Stimulated activated CD4-positive, alpha-beta T cell treated with anti-CD3 and anti-CD28 coated beads, TNF-alpha, amount 100 ng/mL, for 24 hours (primary cell): ENCODE measurements around the gene WFDC1.
A peak's percentile ranks its signal among the peaks of the same experiment; 100 is the strongest.

Experiments
- DNase-seq, 3 experiments: peaks; one replicate each; pipeline ENCODE4 v3.0.0-alpha.2; 2020; ENCODE audit warnings: low read depth in 3 of 3

WFDC1 gene

DNA sequence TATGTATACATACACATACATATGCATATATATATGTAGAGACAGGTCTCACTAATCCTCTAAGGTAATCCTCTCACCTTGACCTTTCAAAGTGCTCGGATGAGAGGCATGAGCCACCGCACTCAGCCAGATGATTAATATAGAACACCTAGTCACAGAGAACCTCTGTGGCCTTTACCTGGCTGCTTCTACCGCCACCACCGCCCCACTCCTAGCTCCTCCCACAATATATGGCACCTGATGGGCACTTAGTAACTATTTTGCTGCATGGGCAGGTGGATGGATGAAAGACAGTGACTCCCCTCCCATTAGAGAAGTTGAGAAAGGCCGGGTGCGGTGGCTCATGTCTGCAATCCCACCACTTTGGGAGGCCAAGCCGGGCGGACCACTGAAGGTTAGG is 57.0 kb downstream of the WFDC1 start:
- no peak for DNase-seq

DNA sequence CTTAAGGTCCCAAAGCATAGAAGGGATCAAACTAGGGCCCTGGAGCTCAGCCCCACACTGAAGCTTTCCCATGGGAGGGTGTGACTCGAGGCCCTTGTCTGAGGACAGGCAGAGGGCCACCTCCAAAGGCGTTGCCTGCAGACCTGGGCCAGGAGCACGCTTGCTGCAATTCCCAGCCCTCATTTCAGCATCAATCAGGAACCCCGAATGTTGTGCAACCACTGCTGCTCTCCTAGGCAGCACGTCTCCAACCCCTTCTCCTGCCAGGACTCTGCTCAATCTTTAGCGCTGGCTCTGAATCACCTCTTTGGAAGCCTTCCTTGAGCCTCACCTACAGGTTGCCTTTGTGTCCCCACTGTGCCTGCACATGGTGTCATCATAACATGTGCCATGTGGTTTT is 59.6 kb downstream of the WFDC1 start:
- DNase-seq: no peak

DNA sequence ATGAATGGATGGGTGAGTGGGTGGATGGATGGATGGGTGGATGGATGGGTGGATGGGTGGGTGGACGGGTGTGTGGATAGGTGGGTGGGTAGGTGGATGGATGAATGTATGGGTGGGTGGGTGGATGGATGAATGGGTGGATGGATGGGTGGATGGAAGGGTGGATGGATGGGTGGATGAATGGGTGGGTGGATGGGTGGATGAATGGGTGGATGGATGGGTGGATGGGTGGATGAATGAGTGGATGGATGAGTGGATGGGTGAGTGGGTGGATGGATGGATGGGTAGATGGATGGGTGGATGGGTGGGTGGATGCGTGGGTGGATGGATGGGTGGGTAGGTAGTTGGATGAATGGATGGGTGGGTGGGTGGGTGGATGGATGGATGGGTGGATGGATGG is 60.5 kb downstream of the WFDC1 start:
- DNase-seq: no peak

DNA sequence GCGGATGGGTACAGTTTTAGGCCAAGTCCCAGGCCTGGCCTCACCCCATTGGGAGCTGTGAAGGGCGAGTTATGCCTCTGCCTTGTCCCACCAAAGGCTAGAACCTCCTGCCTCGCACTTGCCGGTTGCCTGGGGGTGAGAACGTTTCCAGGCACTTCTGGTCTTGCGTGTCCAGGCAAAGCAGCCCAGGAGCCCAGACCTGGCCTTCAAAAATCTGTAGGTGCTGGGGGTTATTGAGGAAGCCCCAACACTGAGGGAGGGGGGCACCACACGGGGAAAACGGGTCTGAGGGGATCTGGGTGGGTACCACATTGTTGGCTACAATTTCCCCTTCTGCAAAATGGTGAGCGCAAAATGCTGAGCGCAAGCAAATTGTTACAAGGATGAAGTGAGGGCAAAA is 61.5 kb downstream of the WFDC1 start:
- no peak for DNase-seq

DNA sequence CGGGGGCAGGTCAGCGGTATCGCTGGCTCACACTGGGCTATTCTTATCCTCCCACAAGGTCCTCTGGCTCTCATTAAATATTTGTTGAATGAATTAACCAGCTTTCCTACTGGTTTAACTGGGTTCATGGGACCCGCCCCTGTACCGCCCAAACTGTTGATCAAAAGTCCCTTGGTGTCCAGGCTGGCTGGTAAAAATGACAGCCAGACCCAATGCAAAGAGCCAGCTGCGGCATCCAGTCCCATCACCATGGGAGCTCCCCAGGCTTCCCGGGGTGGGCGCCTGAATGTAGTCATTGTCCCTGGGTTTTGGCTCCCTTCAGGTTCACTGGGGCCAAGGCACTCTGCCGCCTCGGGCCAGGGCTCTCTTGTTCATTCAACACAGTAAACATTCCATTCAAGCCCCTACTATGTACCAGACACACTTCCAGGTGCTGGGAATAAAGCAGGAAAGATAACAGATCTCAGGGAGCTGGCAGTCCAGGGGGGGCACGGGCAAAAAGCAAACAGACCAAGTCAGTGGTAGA is 62.0 kb downstream of the WFDC1 start:
- no peak for DNase-seq

DNA sequence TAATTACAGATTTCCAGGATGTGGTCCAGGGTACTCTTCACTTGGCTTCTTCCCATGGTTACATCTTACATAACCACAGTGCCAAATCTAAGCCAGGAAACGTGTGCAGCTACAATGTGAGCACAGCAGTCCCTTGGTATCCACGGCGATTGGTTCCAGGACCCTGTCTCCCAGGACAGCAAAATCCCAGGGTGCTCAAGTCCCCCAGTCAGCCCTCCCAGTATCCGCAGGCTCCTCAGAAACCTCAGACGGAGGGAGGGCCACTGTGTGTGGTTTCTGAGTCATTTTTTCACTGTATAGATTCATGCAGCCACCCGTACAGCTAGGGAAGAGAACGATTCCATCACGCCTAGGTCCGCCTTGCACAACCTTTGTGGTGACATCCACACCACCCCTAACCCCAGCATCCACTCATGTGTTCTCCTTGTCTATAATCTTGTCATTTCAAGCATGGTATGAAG is 62.5 kb downstream of the WFDC1 start:
- DNase-seq: peak in 1 of 3 experiments; percentile 19

DNA sequence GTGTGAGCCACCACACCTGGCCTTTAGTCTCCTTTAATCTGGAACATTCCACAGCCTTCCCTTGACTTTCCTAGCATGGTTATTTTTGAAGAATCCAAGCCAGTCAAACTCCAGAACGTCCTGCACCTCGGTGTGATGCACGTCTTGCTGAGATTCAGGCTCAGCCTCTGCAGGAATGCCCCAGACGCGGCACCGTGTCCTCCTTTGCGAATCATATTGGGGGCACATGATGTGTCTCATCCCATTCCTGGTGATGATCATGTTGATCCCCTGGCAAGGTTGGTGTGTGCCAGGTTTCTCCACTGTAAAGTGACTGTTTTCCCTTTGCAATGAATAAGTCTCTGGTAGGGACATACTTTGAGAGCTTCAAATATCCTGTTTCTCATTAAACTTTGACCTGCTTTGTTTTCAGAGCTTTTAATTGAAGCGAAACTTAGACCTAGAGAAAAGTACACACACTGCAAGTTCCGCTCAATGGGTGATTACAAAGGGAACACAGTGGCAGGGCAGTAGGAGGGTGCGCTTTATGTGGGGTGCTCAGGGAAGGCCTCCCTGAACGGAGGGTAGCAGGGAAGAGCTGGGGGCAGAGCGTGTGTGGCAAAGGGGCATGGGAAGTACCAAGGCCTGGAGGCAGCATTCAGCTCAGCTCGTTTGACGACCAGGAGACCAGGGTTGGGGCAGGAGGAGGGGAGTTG is 64.1 kb downstream of the WFDC1 start:
- no peak for DNase-seq

DNA sequence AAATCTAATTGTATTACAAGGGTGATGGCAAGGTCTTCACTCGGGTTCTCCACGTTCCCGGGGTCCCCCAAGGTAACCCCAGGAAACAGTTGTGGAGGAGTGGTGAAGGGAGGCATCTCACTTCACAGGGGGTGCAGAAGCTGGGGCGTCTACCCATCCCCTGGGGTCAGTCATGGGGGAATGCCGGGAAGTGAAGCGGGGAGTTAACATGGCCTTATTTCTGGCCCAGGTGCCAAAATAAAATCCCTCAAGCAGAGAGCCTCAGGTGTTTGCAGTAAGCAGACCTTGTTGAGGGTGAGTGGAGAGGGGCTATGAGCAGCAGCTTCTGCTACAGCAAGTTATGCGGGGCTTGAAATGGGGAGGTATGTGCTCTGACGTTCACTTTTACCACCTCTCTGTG is 64.6 kb downstream of the WFDC1 start:
- DNase-seq: no peak

DNA sequence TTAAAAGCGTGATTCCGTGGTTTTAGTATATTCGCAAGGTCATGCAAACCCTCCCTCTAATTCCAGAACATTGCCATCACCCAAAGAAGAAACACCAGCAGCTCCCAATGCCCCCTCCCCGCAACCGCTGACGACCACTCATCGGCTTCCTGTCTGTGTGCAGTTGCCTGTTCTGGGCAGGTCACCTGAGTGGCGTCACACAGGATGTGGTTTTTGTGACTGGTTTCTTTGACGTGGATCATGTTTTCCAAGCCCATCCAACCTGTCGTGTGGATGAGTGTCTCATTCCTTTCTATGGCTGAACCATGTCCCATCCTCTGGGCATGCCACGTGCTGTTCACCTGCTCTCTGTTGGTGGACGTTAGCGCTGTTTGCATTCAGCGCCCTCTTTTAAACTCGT is 65.5 kb downstream of the WFDC1 start:
- peak in 1 of 3 experiments; percentile 53 for DNase-seq

DNA sequence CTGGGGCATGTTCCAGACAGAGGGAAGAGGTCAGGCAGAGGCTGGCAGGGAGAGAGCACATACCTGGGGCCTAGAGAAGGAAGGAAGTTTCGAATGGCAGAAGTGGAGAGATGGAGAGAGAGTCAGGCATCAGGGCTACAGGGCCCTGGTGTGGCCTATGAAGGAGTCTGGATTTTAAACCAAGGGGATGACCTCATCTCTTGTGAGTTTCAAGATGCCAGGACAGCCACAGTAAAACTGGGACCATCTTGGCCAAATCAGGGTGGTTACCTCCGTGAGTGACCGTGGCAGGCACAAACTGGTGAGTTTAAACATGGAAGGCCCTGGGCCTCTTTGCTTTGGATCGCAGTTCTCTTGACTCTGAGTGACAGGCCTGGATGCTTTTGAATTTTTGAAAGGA is 66.1 kb downstream of the WFDC1 start:
- DNase-seq: no peak

DNA sequence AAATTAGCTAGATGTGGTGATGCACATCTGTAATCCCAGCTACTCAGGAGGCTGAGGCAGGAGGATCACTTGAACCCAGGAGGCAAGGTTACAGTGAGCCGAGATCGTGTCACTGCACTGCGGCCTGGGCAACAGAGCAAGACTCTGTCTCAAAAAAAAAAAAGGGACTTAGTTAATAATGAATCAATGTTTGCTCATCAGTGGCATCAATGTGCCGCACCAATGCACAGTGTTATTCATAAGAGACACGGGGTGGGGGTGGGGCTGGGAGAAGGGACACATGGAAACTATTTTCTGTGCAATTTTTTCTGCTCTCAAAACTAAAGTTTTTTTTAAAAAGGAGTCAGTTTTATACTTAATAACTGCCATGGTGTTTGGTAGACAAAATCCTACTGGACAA is 66.9 kb downstream of the WFDC1 start:
- no peak for DNase-seq

DNA sequence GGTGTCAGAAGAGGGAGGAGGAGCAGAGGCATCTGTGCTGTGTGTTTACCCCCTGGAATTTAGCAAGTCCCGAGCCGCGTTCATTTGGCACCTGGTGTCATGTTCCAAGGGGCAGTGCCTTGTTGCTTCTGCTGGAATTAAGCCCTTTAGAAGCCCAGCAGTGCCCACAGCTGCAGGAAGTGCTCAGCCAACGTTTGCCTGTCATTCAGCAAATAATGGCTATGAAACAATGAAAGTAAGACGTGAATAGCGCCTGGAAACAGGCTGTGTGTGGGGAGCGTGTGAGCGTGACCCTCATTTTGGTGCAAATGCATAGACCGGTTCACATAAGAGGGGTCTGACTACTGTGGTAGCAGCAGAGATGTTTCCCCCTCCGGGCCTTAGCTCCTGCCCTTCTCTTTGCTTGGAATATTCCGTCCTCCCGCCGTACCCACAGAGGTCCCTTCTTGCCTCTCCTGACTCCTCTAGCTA is 67.8 kb downstream of the WFDC1 start:
- no peak for DNase-seq

DNA sequence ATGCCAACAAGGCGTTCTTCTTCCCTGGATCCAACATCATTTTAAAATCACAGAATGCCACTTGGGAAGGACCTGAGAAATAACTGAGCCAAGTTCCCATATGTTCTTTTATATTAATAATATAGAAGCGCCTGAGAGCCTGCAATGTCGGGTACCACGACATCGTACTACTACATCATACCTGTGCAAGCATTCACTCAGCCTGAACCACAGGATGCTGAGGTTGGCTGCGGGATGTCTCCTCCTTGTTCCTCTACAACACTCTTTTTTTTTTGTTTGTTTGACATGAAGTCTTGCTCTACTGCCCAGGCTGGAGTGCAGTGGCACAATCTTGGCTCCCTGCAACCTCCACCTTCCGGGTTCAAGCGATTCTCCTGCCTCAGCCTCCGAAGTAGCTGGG is 71.5 kb downstream of the WFDC1 start:
- no peak for DNase-seq

DNA sequence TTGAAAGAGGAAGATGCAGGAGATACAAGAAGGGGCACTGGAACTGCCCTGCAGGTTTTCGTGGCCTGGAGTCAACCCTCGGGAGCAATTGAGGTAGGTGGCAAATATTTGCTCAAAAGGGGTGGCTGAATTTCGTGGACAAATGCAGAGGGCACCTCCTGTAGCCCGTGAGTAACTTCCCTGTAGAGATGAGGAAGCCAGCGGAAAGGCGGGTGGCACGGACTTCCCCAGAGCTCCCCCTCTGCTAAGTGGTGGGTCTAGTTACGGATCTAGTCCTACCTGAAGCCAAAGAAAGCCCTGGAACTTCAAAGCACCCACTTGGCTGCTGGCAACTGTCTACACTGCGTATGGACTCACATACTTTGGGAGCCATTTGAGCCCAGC is 72.6 kb downstream of the WFDC1 start:
- DNase-seq: no peak

DNA sequence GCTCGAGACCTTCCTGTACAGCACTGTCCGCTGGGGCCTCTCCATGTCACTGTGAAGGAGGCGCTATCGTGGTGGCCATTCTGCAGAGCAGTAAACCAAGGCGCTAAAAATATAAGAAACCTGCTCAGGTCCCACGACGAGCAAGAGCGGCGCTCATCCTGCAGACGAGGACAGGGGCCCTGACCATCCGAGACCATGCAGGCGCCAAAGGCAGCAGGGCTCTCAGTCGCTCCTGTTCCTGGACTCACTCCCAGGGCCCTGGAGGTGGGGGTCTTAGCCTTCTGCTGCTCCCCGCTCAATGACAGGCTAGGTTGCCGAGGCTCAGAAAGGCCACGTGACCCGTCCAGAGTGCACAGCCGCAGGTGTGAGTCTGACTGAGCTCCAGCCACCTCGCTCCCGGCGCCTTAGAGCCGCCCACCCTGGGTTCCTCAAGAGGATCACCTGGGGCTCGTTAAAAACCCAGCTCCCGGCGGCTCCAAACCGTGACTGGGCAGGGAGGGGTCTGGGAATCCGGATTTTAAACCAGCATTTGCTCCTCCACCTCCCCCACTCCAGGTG is 73.2 kb downstream of the WFDC1 start:
- DNase-seq: no peak

DNA sequence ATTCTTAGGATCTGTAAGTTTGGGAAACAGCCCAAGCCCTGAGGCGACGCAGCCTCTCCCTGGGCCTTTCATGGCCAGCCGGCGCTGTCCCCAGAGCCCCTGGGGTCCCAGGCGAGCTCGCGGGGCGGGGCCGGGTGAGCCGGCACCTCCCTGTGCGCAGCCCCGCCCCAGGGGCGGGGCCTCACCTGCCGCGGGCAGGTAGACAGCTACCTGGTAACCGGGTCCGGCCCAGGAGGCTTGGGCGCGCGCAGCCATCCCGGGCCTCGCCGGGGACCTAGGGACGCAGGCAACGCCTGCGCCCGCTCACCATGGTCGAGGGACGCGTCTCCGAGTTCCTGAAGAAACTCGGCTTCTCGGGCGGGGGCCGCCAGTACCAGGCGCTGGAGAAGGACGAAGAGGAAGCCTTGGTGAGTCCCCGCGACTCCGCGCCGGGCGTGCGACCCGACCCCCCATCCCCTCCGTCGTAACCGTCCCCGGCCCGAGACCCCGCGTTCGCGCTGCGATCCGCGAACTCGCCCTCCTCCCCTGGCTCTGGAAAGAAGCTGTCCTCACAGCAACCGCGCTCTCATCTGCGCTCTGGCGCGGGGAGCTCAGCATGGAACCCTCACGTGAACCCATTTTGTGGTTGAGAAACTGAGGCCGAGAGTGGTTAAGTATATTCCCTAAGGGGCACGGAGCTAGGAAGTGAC is 73.8 kb downstream of the WFDC1 start, which contains the start of gene ATP2C2:
ATP2C2 (plus strand) TSS at position 231 of the 689 bp plus-strand sequence; CDS start at position 309, 78 bp downstream.
- no peak for DNase-seq

DNA sequence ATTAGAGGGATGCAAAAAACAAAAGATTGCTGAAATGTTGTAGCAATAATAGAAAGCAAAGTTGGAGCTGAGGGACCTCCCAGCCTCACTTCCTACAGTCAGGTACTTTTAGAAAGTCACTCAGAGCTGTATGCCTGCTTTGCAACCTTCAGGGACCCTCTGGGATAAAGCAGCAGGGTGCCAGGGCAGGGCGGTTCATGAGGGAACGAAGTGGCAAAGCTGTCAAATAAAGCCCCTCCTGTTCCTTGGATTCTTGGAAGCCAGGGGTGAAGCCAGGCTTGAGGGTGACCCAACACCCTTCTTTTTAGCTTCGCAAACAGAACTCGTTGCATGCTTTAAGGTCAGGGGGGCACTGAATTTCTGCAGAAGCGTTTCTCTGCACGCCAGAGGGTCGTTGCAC is 74.4 kb downstream of the WFDC1 start:
- no peak for DNase-seq

DNA sequence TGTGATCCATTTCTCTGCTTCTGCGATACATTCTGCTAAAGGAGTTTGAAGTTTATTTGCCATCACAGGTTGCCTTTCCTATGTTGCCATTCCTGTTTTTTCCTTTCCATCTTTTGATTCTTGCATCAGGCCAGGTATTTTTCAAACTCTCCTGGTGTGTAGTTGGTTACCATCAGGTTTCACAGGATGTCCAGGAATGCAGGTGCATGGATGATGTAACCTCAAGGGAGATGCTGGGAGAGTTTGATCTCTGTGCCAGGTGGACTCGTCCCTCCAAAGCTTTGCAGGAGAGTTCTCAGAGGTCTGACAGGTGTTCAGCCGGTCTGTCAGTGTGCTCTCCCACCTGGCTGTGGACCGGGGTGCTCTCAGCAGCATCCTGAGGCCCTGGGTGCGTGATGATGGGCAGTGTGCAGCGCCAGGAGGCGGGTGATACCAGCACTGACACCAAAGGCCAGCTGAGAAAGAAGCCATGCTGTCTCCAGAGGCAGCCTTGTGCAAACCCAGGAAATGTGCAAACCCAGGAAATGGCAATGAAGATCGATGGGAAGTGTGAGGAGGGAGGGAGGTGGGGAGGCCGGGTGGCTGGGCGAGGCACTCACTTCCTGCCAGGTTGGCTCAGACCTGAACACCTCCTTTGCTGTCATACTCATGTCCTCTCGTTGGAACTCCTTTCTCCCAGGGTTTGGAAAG is 75.4 kb downstream of the WFDC1 start:
- DNase-seq: no peak

DNA sequence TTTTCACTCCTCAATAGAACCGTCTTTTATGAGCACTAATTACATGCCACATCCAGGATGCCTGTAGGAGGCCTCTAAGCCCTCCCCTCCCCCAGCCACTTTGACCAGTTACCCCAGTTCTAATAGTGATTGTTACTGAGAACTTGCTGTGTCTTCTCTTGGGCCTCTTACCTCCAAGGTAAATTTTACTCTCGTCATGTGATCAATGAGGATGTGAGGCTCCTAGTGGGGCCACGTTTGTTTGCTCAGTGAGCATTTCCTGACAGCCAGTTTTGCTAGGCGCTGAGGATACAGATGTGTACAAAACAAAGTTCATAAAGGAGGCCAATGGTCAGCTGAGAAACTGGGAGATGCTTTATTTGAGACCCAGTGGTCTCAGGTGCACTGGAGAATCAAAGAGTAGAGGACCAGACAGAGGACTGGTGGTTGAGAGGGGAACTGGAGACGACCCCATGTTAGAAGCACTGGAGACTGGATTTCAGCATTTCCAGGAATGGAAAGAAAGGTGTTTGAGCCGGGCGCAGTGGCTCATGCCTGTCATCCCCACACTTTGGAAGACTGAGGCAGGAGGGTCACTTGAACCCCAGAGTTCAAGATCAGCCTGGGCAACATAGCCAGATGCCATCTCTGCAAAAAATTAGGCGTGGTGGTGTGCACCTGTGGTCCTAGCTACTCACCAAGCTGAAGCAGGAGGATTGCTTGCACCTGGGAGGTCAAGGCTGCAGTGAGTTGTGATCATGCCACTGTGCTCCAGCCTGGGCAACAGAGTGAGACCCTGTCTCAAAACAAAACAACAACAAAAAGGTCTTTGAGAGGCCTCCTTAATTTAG is 76.3 kb downstream of the WFDC1 start:
- no peak for DNase-seq

DNA sequence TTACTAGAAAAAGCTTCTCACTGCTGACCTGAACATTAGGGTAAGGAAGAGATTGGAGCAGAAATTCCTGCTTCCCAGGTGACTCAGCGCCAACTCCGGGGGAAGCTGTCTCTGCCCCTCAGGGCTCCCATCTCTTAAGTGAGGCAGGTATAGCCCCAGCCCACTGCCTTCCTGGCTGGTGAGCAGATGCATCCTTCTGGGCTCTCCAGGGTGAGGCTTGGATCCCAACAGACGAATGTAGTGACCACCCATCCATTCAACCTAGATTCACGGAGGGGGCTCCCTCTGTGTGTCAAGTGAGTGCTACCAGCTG is 76.8 kb downstream of the WFDC1 start:
- no peak for DNase-seq

DNA sequence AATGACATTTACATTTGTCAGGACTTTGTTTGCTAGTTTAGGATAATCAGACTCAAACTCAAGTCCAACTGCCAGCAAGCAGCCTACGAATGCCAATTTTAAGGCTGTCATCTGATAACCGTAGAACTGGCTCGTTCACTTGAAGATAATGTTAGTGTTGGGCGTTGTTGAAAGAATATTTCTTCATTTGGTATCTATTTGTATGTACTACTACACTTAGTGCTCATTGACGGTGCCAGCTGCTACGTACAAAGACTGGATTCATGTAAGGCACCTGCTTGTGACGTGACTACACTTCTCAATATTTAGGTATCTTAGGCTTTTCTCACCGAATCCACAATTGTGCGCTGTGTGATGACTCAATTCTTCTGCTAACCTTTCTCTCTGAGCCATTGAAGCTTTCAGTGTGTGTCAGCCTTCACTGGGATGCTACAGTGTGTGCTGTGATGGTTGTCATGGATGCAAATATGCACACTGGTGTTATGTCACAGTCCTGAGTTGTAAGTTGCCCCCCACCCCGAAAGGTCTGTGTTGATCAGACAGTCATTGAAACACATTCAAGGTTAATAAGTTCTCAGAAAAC is 79.3 kb downstream of the WFDC1 start:
- DNase-seq: no peak
